ENCODE measurements around the gene AREG. TPM values are rescaled to one million over a fixed set of nuclear protein-coding genes. Genes with fewer than 3 reads are reported as not detected.

Gene AREG
- total and polyA plus RNA-seq, 2 experiments from 2014 or later, result 0.45 TPM; not detected in 1

DNA sequence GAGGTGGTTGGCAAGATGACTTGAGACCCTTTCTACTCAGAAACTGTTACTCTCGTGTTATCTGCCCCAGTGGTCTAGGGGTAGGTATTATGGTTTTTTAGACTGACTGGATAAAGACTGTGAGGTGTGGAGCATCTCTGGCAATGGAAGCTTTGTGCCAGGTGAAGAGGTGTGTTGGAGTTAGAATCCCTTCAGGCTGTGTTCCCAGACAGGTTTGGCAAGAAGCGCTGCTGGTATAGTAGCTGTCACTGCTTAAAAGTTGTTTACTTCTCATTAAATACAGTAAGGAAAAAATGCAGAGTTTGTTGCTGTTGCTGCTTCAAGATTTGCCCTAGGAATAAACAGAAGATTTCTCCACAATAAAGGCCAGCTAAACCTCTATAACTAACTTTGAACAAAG lies 35.3 kb downstream of the AREG start (continued):
- TF ChIP-seq, protein P1, sequence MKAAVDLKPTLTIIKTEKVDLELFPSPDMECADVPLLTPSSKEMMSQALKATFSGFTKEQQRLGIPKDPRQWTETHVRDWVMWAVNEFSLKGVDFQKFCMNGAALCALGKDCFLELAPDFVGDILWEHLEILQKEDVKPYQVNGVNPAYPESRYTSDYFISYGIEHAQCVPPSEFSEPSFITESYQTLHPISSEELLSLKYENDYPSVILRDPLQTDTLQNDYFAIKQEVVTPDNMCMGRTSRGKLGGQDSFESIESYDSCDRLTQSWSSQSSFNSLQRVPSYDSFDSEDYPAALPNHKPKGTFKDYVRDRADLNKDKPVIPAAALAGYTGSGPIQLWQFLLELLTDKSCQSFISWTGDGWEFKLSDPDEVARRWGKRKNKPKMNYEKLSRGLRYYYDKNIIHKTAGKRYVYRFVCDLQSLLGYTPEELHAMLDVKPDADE (IDR thresholded peaks at IDR 0.05), result no peak
- TF ChIP-seq NANOG (IDR thresholded peaks at IDR 0.05; ENCODE audit: borderline replicate concordance) (no peak), EZH2 (IDR thresholded peaks at IDR 0.05; ENCODE audit: low read depth, unreplicated experiment) (no peak), STAT1 (IDR thresholded peaks at IDR 0.05; ENCODE audit: unreplicated experiment) (no peak), EZH2phosphoT487 (IDR thresholded peaks at IDR 0.05; ENCODE audit: unreplicated experiment) (no peak), JUNB (IDR thresholded peaks at IDR 0.05; ENCODE audit: unreplicated experiment) (no peak), ZNF331 (CRISPR knock-in tag; IDR thresholded peaks at IDR 0.05; ENCODE audit: low read depth) (no peak)
- TF ChIP-seq, protein P2, sequence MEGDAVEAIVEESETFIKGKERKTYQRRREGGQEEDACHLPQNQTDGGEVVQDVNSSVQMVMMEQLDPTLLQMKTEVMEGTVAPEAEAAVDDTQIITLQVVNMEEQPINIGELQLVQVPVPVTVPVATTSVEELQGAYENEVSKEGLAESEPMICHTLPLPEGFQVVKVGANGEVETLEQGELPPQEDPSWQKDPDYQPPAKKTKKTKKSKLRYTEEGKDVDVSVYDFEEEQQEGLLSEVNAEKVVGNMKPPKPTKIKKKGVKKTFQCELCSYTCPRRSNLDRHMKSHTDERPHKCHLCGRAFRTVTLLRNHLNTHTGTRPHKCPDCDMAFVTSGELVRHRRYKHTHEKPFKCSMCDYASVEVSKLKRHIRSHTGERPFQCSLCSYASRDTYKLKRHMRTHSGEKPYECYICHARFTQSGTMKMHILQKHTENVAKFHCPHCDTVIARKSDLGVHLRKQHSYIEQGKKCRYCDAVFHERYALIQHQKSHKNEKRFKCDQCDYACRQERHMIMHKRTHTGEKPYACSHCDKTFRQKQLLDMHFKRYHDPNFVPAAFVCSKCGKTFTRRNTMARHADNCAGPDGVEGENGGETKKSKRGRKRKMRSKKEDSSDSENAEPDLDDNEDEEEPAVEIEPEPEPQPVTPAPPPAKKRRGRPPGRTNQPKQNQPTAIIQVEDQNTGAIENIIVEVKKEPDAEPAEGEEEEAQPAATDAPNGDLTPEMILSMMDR (conservative IDR thresholded peaks at IDR 0.05; ENCODE audit: low read depth in 2 of 2), result no peak

DNA sequence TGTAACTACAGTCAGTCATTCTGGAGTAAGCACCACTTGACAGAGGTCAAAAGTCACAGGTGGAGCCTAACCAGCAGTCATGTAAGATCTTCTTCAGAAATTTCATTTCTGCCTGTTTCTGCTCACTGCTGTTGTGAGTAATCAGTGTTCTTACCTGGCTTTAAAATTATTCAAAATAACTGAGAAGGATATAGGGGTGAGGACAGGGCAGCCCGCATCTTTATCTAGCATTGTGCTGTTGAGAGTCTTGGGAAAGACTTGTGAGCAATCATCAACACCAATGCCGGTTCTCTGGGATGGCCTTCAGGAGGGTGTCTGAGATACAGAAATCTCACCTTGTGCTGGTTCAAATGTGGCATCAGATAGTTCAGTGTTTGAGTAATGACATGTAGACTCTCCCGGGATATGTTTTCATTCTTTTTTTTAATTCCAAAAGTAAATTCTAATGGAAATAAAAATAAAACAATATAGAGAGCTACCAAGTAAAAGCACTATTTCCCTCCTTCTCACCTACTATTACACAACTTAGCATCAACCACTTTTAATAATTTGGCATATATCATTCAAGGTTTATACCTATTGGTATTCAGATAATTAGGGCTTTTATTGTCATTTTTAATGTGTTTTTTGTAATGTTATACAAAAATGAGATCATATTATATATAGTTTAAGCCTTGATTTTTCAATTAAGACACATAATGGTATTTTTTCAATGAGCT lies 37.1 kb downstream of the AREG start:
- Histone ChIP-seq H3K4me1 (ENCODE audit: insufficient read depth) (no peaks in the 10 kb centered on the region), H3K27me3 (ENCODE audit: insufficient read depth) (no peaks in the 10 kb centered on the region), H2AFZ (no peak overlapping the region), H3K36me3 (ENCODE audit: insufficient read depth) (no peaks in the 10 kb centered on the region), H3K27ac (ENCODE audit: low read depth) (no peak overlapping the region), H3K4me2 (no peak overlapping the region), H3F3A (replicated peaks; ENCODE audit: low read depth) (no peaks in the 10 kb centered on the region), H4K20me1 (replicated peaks; ENCODE audit: insufficient read depth) (no peaks in the 10 kb centered on the region), H3K4me3 (no peak overlapping the region), H3K9me2 (ENCODE audit: insufficient read depth) (peaks cover 4% of the 10 kb centered on the region; the same call in 1 of the 2 replicates), H3K79me2 (replicated peaks; ENCODE audit: insufficient read depth) (no peaks in the 10 kb centered on the region)
- DNase-seq (ENCODE audit: low spot score) (no peak), ATAC-seq (no peak)
- Mint-ChIP-seq H3K4me1 (no peaks in the 10 kb centered on the region), H3K36me3 (ENCODE audit: low read depth) (no peaks in the 10 kb centered on the region), H3K9me3 (no peaks in the 10 kb centered on the region), H3K27ac (no peak overlapping the region), H3K4me3 (no peak overlapping the region), H3K27me3 (ENCODE audit: insufficient read depth, low read depth, poor library complexity) (no peaks in the 10 kb centered on the region)
- TF ChIP-seq NANOG (IDR thresholded peaks at IDR 0.05; ENCODE audit: borderline replicate concordance) (no peak), POLR2AphosphoS5 (IDR thresholded peaks at IDR 0.05; ENCODE audit: low read depth) (no peak), STAT1 (IDR thresholded peaks at IDR 0.05; ENCODE audit: unreplicated experiment) (no peak), EZH2phosphoT487 (IDR thresholded peaks at IDR 0.05; ENCODE audit: unreplicated experiment) (no peak), ZNF114 (CRISPR knock-in tag; IDR thresholded peaks at IDR 0.05) (no peak), JUNB (IDR thresholded peaks at IDR 0.05; ENCODE audit: unreplicated experiment) (no peak), CREB1 (CRISPR knock-in tag; IDR thresholded peaks at IDR 0.05; ENCODE audit: low read depth) (no peak), EZH2 (IDR thresholded peaks at IDR 0.05; ENCODE audit: low read depth, unreplicated experiment) (no peak), ZNF331 (CRISPR knock-in tag; IDR thresholded peaks at IDR 0.05; ENCODE audit: low read depth) (no peak)
- TF ChIP-seq, protein P2 (conservative IDR thresholded peaks at IDR 0.05; ENCODE audit: low read depth in 2 of 2), result no peak
- TF ChIP-seq, protein P3, sequence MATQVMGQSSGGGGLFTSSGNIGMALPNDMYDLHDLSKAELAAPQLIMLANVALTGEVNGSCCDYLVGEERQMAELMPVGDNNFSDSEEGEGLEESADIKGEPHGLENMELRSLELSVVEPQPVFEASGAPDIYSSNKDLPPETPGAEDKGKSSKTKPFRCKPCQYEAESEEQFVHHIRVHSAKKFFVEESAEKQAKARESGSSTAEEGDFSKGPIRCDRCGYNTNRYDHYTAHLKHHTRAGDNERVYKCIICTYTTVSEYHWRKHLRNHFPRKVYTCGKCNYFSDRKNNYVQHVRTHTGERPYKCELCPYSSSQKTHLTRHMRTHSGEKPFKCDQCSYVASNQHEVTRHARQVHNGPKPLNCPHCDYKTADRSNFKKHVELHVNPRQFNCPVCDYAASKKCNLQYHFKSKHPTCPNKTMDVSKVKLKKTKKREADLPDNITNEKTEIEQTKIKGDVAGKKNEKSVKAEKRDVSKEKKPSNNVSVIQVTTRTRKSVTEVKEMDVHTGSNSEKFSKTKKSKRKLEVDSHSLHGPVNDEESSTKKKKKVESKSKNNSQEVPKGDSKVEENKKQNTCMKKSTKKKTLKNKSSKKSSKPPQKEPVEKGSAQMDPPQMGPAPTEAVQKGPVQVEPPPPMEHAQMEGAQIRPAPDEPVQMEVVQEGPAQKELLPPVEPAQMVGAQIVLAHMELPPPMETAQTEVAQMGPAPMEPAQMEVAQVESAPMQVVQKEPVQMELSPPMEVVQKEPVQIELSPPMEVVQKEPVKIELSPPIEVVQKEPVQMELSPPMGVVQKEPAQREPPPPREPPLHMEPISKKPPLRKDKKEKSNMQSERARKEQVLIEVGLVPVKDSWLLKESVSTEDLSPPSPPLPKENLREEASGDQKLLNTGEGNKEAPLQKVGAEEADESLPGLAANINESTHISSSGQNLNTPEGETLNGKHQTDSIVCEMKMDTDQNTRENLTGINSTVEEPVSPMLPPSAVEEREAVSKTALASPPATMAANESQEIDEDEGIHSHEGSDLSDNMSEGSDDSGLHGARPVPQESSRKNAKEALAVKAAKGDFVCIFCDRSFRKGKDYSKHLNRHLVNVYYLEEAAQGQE (IDR thresholded peaks at IDR 0.05; ENCODE audit: unreplicated experiment), result no peak
- TF ChIP-seq, protein P1 (IDR thresholded peaks at IDR 0.05), result no peak
